ENCODE measurements around the gene GPHB5.

GRCh38 chr14:63318835-63319234 is at the start of gene GPHB5:
- no peak for TF ChIP-seq CTCF (conservative IDR thresholded peaks at IDR 0.05; ENCODE audit: low read length)
- no peak for TF ChIP-seq EZH2phosphoT487 (IDR thresholded peaks at IDR 0.05; ENCODE audit: borderline replicate concordance, low read depth, low read length)
